Gastrocnemius medialis (tissue), 4 donors: ENCODE results near the gene PKNOX2.

Experiments used
- CTCF ChIP-seq, 5 experiments: fragments of 450-650 bp in 3 of 5; fragments of 200-600 bp in 2 of 5; sonication (generic) in 2 of 5; IDR thresholded peaks in 4 of 5; conservative IDR thresholded peaks in 1 of 5; 1 replicate in 4 of 5; 2 replicates in 1 of 5; pipeline ENCODE4 v1.5.1; 2016 to 2019; ENCODE audit warnings: antibody characterized with exemption in 5 of 5, mild to moderate bottlenecking in 3 of 5, moderate library complexity in 3 of 5
- POLR2A ChIP-seq, 2 donors: fragments of 450-650 bp; IDR thresholded peaks; one replicate each; pipeline ENCODE4 v1.6.1; 2017; ENCODE audit warnings: antibody characterized with exemption in 2 of 2, mild to moderate bottlenecking in 2 of 2, moderate library complexity in 2 of 2

- TF ChIP-seq CTCF (IDR thresholded peaks at IDR 0.05 in 4 of 5, conservative IDR thresholded peaks at IDR 0.05 in 1 of 5) (no peak), POLR2A (IDR thresholded peaks at IDR 0.05) (peak in 1 of 2 donors; percentile 15)
These were observed 209.8 kb downstream of the PKNOX2 start for GRCh38 chr11:125374398-125374797.
